ENCODE results near the gene KMT2D. TPM values are rescaled to one million over a fixed set of nuclear protein-coding genes. Genes with fewer than 3 reads are reported as not detected.

KMT2D gene
- total and polyA plus RNA-seq, 11 donors: 32.5 to 82.7 (median 49.7) TPM

GRCh38 chr12:49023812-49024211, 36.8 kb downstream of the KMT2D start:
- no peaks in the 10 kb centered on the region for H3K9me3 ChIP-seq
- WGBS, 4 donors: 89 to 96% (median 95%) methylated on average over 2 of the region's 2 CpGs
- ATAC-seq (no peak), DNase-seq (no peak)
- intact Hi-C loops (cut with DNase I): loop anchor here in 1 of 10 donors (5.0 kb wide), 1 partner anchor 33 kb away; no protein-coding TSS in a partner anchor
- no peaks in the 10 kb centered on the region for H3K27me3 ChIP-seq
- H3K4me1 ChIP-seq: peaks cover 0 to 10% (median 6%) of the 10 kb centered on the region in 12 donors
- H3K4me3 ChIP-seq: no peak overlapping the region
- peaks cover 0 to 83% (median 80%) of the 10 kb centered on the region in 9 donors for H3K36me3 ChIP-seq
- TF ChIP-seq CTCF (IDR thresholded peaks at IDR 0.05): no peak
- TF ChIP-seq POLR2A (IDR thresholded peaks at IDR 0.05): no peak
- H3K27ac ChIP-seq: no peak overlapping the region

GRCh38 chr12:49022558-49023178, 37.9 kb downstream of the KMT2D start:
- 91 to 93% (median 92%) methylated on average over 15 of the region's 15 CpGs for WGBS, 4 donors
- Histone ChIP-seq H3K4me3 (no peak overlapping the region), H3K27me3 (no peaks in the 10 kb centered on the region), H3K36me3 (peaks cover 0 to 72% (median 69%) of the 10 kb centered on the region in 9 donors), H3K9me3 (no peaks in the 10 kb centered on the region), H3K27ac (no peak overlapping the region), H3K4me1 (peaks cover 0 to 13% (median 8%) of the 10 kb centered on the region in 12 donors)
- ATAC-seq (no peak), DNase-seq (peak in 1 of 5 donors; percentile 18)
- intact Hi-C loops (cut with DNase I): loop anchor here in 1 of 10 donors (5.0 kb wide), 1 partner anchor 35 kb away; no protein-coding TSS in a partner anchor
- TF ChIP-seq CTCF (IDR thresholded peaks at IDR 0.05) (no peak), POLR2A (IDR thresholded peaks at IDR 0.05) (no peak)

GRCh38 chr12:49021292-49021915, 39.2 kb downstream of the KMT2D start:
- no peaks in the 10 kb centered on the region for H3K27me3 ChIP-seq
- H3K27ac ChIP-seq: no peak overlapping the region
- H3K36me3 ChIP-seq: peaks cover 0 to 59% (median 56%) of the 10 kb centered on the region in 9 donors
- peaks cover 0 to 25% (median 17%) of the 10 kb centered on the region in 12 donors for H3K4me1 ChIP-seq
- no peak for TF ChIP-seq CTCF (IDR thresholded peaks at IDR 0.05)
- TF ChIP-seq POLR2A (IDR thresholded peaks at IDR 0.05): no peak
- ATAC-seq (no peak), DNase-seq (peak in 1 of 5 donors; percentile 36)
- intact Hi-C loops (cut with DNase I): loop anchor here in 1 of 10 donors (5.0 kb wide), 1 partner anchor 36 kb away; no protein-coding TSS in a partner anchor
- H3K4me3 ChIP-seq: no peak overlapping the region
- WGBS, 4 donors: 77 to 81% (median 81%) methylated on average over 9 to 11 of the region's 11 CpGs
- H3K9me3 ChIP-seq: no peaks in the 10 kb centered on the region

- DNase-seq (peak in 2 of 5 donors; percentile 19 to 28), ATAC-seq (no peak)
- no peak for TF ChIP-seq POLR2A (IDR thresholded peaks at IDR 0.05)
- no peak for TF ChIP-seq CTCF (IDR thresholded peaks at IDR 0.05)
- H3K9me3 ChIP-seq: no peaks in the 10 kb centered on the region
- no peak overlapping the region for H3K4me3 ChIP-seq
- H3K36me3 ChIP-seq: peaks cover 0 to 49% (median 46%) of the 10 kb centered on the region in 9 donors
- 78 to 88% (median 82%) methylated on average over 6 of the region's 6 CpGs for WGBS, 4 donors
- peak overlapping the region in 2 of 12 donors; percentile 95 to 96 for H3K27ac ChIP-seq
- peaks cover 0 to 31% (median 19%) of the 10 kb centered on the region in 12 donors for H3K4me1 ChIP-seq
- H3K27me3 ChIP-seq: no peaks in the 10 kb centered on the region
- intact Hi-C loops (cut with DNase I): loop anchor here in 1 of 10 donors (5.0 kb wide), 1 partner anchor 37 kb away; no protein-coding TSS in a partner anchor
Observed at GRCh38 chr12:49020441-49020840, 40.2 kb downstream of the KMT2D start.
